T-helper 1 cell (primary cell): Measurements from ENCODE around the gene SORCS2.

Experiments used
- DNase-seq, 5 donors: peaks; one replicate each; pipeline ENCODE4 v3.0.0-alpha.2; 2012 to 2020

Gene SORCS2

GRCh38 chr4:7761312-7761711 lies 569.0 kb downstream of the SORCS2 start:
- no peak for DNase-seq

GRCh38 chr4:7761720-7762119 lies 569.4 kb downstream of the SORCS2 start:
- peak in 3 of 5 donors; percentile 19 to 34 (median 29) for DNase-seq

- DNase-seq: no peak
These were observed 570.2 kb downstream of the SORCS2 start for GRCh38 chr4:7762376-7763030.

- DNase-seq: no peak
These were observed 570.8 kb downstream of the SORCS2 start for GRCh38 chr4:7763106-7763505.

- no peak for DNase-seq
These were observed 571.5 kb downstream of the SORCS2 start for GRCh38 chr4:7763788-7764187.

- no peak for DNase-seq
These were observed 572.1 kb downstream of the SORCS2 start for GRCh38 chr4:7764466-7764865.

GRCh38 chr4:7765666-7766065 lies 573.3 kb downstream of the SORCS2 start:
- no peak for DNase-seq

- DNase-seq: no peak
These were observed 573.7 kb downstream of the SORCS2 start for GRCh38 chr4:7766086-7766485.

GRCh38 chr4:7766661-7767345 lies 574.5 kb downstream of the SORCS2 start:
- DNase-seq: no peak

- DNase-seq: no peak
These were observed 575.2 kb downstream of the SORCS2 start for GRCh38 chr4:7767526-7767925.

- DNase-seq: no peak
These were observed 575.6 kb downstream of the SORCS2 start for GRCh38 chr4:7767966-7768365.

- DNase-seq: no peak
These were observed 576.4 kb downstream of the SORCS2 start for GRCh38 chr4:7768736-7769135.

- DNase-seq: no peak
These were observed 577.3 kb downstream of the SORCS2 start for GRCh38 chr4:7769396-7770223.

- peak in 1 of 5 donors; percentile 16 for DNase-seq
These were observed 578.1 kb downstream of the SORCS2 start for GRCh38 chr4:7770224-7771050.

- DNase-seq: peak in 2 of 5 donors; percentile 22 to 26
These were observed 578.7 kb downstream of the SORCS2 start for GRCh38 chr4:7771056-7771455.

GRCh38 chr4:7771541-7772507 lies 579.5 kb downstream of the SORCS2 start:
- DNase-seq: no peak

GRCh38 chr4:7772711-7773385 lies 580.5 kb downstream of the SORCS2 start:
- no peak for DNase-seq

- no peak for DNase-seq
These were observed 581.3 kb downstream of the SORCS2 start for GRCh38 chr4:7773401-7774180.

GRCh38 chr4:7774301-7775294 lies 582.3 kb downstream of the SORCS2 start:
- DNase-seq: no peak
